Hematopoietic multipotent progenitor cell treated with erythropoietin and hydrocortisone succinate and interleukin-3 and kit ligand, for 6 days (in vitro differentiated cells): ENCODE results near the gene TSLP.

Experiments used
- DNase-seq: peaks from one replicate; pipeline ENCODE4 v3.0.0-alpha.2; 2015

Gene TSLP

DNA sequence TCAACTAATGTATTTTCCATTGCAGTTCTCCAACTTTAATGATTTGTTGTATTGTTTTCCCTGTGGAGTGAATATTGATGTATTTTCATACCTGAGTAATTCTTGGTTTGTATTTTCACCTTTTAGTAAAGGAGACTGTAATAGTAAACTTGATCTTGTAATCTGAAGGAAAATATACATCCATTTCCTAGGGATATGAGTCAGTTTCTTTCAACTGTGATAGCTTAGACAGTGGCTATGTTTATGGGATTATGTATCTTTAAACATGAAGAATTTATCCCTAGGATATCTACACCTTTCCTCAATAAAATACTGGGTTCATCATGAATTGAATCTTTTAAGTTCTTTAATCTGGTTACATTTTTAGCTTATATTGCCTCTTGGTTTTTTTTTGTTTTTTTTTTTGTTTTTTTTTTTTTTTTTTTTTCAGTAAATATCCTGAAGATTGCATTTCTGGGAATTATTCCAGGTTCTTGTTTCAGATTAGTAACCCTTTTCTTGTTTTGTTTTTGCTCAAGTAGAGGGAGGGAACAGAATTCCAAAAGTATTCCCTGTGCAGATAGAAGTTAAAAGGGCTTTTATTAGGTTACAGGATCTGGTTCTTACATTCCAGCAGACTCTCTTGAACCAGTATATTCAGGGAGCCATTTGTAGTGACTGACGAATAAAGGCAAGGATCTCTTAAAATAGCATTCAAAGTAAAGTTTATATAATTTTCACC lies 27.7 kb downstream of the TSLP start:
- no peak for DNase-seq

DNA sequence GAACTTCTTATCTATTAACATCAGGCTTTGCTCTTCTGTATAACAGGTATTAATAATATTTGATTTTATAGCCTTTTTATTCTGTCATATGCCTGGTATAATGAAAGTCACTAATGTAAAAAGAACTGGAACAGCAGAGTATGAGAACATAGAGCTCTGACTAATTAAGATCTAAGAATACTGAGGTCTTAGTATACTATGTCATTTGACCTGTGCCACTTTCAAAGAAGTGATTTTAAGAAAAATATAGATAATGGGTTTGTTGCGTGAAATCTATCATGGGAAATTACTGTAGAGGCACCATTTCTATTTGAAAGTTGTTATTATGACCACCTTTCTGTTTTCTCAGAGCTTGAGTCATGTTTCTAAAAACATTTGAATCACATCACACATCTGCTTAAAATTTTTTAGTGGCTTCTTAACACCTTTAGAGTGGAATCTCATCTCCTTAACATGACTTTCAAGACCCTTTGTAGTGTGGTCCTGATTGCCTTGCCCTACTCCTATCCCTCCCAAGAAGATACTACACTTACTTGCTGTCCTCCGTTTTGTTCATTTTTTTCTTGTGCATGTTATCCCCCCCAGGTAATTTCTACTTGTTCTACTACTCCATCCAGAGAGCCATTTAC lies 34.9 kb downstream of the TSLP start:
- no peak for DNase-seq

DNA sequence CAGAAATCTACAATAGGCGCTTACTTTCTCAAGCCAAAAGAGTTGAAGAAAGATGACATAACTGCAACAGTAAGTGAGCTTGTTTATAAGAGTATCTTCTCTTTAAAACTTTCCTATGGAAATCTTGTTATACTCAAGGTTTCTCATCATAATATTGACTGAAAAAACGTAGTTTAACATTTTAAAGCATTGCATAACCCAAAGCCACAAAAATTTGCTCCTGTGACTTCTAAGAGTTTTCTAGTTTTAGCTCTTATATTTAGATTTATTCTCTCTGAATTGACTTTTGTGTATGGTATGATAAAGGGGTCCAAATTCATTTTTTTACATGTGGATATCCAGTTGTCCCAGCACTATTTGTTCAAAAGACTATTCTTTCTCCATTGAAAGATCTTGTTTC lies 35.9 kb downstream of the TSLP start:
- no peak for DNase-seq

DNA sequence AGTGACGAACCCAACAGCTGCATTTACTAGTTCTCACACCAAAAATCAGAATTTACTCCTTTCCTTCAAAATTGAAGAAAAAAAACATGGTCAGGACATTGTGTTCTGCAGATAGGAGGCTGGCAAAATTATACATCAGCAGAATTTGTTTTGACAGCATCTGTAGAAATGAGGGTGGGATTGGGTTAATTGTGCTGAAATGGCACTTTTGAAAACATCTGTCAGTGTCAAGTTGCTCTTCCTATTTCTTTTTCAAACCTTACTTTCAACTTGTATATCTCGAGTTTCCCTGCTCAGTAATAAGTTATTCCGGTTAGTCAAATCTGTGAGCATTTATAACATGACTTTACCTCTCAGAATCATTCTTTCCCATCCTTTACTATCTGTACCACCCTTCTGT lies 40.4 kb downstream of the TSLP start:
- DNase-seq, result no peak

DNA sequence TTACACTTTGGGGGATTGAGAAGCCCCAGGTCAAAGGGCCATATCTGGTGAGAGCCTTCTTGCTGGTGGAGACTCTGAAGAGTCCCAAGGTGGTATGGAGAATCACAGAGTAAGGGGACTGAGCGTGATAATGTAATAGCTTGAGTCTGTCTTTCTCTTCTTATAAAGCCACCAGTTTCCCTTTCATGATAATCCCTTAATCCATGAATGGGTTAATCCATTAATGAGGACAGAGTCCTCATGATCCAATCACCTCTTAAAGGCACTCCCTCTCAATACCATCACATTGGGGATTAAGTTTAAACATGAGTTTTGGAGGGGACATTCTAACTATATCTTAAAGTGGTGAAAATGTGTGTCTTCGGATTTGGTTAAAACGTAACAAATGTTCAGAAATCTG lies 42.2 kb downstream of the TSLP start:
- no peak for DNase-seq

DNA sequence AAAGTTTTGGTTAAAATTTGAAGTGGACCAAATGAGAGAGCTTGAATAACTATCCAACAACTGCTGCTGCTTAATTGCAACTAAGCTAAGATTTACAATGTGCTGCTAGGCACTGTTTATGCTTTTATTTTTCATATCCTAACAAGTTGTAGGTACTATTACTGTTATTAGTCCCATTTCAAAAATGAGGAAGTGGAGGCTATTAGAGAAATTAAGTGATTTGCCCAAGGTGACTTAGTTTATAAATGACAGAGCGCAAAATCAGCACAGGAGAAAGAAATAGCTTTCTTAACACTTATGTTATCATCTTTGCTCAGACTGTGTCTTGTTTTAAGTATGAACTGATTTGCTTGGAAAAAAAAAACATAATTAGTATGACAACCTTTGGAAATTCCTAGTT lies 43.7 kb downstream of the TSLP start:
- DNase-seq, result no peak

DNA sequence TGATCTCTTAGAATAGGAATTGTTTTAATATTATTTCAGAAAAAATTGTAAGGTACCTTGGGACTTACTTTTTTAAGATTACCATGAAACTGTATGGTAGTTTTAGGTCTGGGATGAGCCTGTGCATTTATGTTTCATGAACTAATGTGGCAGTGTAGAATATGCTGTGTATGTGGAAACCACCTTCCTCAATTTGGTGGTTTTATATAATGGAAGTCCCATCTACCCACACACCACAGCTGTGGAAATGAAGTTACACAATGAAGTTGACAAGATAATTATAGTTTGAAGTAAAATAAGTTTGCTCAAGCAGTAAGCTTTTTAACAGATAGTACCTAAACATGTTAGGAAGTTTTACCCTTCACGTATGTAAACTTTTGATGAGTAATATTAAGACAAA lies 45.0 kb downstream of the TSLP start:
- DNase-seq, result peak; percentile 58

DNA sequence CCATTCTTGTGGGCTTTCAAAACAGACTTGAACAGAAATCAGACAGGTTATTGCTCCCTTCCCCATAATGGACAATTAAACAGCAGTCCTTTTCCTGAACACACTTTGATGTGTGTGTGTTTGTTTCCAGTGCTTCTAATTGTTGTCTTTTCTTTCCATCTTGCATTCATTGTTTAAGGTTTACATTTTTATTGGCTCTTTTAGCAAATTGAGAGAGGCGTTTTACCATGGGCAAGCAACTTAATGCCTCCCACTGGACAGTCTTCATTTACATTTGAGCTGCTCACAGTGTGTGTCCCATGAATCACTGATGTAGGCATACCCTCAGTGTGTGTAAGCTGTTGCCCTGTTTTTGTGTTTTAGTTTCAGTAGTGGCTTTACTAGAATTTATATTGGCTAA lies 45.6 kb downstream of the TSLP start:
- DNase-seq, result no peak

DNA sequence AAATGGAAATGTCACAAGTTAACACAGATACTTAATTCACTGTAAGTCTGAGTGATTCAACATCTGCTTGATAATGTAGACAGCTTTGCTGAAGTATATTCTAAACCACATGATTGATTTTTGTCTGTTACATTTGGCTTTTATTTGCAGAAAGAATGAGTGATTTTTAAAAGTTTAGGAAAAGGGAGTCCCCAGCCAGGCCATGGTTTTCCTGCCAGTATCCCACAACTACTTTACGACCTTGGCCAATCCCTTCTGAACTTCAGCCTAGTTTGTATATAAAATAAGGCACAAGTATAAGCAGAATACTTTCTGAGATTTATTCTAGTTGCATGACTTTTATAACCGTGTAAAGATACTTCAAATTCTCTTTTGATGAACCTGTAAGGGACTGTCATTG lies 47.7 kb downstream of the TSLP start:
- no peak for DNase-seq

DNA sequence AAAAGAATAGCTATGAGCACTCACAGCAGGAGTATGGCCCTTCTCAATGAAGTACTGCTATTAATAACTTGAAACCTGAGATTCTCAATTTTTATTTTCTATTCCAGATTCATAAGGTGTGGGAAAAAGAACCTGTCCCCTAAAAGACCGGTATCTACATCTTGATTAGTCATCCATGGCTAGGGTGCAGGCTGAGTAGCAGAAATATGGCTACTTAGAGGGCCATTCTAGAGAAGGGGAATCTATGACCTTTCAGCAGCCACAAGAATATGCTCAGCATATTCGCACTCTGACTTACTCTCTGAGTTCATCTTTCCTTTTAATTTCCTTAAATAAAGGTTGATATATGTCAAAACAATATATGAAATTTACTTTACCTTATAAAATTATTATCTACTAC lies 48.3 kb downstream of the TSLP start:
- DNase-seq, result no peak

DNA sequence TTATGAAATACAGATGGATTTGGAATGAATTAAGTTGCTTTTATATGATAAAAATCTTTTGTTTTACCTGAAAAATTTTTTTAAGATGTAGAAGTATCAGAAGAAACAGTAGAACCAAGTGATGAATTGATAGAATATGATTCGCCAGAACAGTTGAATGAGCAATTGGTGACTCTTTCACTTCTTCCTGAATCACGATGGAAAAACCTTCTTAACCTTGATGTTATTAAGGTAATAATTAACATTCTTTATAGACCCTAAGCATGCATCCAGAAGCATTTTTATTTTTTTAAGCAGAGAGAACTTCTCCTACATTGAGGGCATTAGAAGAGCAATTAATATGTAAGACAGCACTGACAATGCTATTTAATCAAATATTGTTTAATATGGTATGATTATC lies 49.4 kb downstream of the TSLP start:
- DNase-seq, result no peak

DNA sequence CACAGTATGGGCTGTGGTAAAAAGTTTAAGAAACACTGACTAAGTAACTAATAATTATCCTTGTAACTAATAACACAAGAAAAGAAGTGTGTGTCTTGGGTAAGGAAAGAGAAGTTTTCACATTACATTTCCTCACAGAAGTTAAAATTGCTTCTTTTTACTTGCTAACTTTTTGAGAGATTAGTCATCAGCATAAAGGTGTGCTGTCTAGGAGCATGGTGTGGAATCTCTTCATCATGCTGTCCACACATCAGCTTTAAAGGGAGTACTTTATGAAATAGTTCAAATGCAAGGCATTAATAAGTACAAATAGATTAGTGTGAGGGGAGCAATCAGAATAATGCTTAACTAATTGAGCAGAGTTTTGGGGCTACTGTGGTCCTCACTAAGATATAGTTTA lies 50.4 kb downstream of the TSLP start:
- no peak for DNase-seq

DNA sequence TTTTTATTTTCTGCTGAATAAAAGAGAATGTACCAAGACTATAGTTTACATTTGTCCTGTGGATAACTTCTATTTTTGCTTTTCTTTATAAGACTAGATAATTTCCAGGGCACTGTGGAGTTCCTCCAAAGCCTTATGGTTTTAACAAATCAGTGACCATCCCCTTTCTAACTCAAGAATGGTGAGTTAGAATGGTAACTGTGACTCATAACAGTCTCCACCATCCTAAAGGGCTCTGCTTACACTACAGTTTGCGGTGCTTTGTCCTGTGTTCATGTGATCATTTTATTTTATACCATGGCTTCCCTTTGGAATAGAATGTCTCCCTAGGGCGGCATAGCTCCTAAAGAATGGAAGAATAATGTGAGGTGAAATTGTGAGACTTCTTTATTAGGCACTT lies 50.9 kb downstream of the TSLP start:
- DNase-seq, result no peak

DNA sequence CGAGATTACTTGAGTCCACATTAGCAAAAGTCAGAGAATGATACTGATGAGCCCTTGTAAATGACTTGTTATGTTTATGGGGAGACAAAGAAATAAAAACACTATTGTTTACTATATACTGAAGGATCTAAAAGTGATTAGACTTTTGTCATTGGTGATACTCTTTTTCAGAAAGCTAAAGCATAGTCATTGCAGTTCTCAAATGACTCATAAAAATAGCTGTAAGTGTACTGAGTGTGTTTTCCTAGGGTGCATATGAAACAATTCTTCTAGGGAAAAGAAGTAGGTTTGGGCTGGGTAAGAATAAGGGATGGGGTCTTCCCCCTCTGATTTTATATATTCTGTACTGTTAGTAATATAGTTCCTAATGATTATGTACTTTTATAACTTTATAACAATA lies 53.3 kb downstream of the TSLP start:
- DNase-seq, result no peak

DNA sequence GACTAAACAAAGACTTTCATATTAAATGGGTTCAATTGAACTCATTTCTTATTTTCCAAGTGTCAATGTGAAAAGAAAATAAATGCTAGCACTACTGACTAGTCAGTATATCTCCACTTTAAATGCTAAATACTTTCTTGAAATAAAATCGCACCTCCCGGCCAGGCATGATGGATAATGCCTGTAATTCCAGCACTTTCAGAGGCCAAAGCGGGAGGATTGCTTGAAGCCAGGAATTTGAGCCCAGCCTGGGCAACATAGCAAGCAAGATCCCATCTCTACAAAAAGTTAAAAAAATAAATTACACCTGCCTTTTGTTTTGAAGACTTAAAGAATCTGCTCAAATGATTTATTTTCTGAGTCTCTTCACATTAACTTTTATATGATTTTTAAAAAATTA lies 55.4 kb downstream of the TSLP start:
- DNase-seq, result no peak
